NCI-H146 (cell line): ENCODE data around the gene HS6ST1.
"Not testable (repeated sequence)": the region's sequence is repeated elsewhere in the genome, so short reads cannot be mapped to it uniquely, and the experiment has no call there.

ENCODE experiments used
- DNase-seq: peaks from one replicate; lab custom pipeline; 2025; lab: John Stamatoyannopoulos, UW

Gene HS6ST1

GRCh38 chr2:128321784-128322714 is 3.4 kb upstream of the HS6ST1 start:
- DNase-seq, result peak; percentile 74

DNA sequence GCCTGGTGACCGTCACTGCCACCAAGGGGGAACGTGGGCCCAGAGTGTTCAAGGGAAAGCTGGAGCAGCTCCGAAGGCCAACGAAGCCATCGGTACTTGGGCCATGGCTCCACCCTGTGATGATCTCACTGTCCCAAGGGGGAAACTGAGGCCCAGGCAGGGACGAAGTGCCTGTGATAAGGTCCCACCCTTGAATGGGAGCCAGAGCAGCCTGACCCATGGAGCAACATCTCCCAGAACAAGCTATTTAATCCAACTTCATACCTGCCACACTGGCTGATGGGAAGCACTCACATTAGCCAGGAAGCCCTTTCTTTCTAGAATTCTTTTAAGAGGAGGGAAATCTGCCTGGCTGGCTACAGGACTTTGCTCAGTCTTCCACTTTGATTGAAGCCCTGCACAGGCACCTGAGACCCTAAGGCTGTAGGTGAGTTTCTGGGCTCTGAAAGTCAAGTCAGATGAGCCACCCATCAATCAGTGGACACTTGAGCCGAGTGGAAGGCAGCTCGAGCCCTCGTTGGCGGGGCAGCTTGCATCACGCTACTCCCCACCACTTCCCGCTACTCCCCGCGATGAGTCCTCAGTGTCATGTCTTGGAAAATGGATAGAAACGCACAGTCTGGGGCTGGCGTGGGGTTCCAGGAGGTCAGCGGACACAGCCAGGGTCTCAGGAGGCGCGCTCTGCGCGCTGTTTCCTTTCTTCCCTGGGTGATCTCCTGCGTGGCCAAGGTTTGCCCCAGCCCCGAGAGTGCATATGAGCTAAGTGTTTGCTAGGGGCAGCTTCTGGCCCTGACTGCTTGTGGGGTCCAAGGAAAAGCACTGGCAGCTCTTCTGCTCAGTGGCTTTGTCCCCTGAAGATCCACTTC is 2.5 kb upstream of the HS6ST1 start:
- DNase-seq, result no peak

GRCh38 chr2:128320192-128320905 is 1.7 kb upstream of the HS6ST1 start:
- no peak for DNase-seq

DNA sequence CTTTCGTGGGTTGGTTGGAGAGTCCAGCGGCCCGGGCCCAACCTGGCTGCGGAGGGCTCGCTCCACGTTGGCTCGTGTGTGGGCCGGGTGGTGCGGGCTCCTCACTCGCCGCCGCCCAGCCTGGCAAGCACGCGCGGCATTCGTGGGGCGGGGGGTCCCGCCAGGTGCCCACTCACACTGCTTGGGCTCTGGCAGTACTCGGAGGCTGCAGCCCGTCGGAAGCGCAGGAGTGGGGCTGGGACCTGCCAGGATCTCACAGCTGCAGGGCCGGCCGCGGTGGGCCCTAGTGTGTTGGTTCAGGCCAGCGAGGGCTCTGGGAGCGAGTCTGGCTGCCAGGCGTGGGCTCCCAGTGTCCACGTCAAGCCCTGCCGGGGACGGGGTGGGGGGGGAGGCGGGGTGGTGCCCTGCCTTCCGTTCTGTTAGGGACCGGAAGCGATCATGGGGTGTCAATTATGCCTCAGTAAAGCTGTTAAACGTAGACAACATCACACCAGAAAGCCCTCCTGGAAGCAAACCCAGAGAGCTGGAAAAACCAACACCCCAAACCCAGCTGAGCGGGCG is 1.0 kb upstream of the HS6ST1 start:
- DNase-seq, result no peak

- DNase-seq, result peak; percentile 24
Observed at GRCh38 chr2:128318245-128318644, 423 bp downstream of the HS6ST1 start.

- not testable (repeated sequence) for DNase-seq
Observed at GRCh38 chr2:128317899-128318225, 806 bp downstream of the HS6ST1 start.

DNA sequence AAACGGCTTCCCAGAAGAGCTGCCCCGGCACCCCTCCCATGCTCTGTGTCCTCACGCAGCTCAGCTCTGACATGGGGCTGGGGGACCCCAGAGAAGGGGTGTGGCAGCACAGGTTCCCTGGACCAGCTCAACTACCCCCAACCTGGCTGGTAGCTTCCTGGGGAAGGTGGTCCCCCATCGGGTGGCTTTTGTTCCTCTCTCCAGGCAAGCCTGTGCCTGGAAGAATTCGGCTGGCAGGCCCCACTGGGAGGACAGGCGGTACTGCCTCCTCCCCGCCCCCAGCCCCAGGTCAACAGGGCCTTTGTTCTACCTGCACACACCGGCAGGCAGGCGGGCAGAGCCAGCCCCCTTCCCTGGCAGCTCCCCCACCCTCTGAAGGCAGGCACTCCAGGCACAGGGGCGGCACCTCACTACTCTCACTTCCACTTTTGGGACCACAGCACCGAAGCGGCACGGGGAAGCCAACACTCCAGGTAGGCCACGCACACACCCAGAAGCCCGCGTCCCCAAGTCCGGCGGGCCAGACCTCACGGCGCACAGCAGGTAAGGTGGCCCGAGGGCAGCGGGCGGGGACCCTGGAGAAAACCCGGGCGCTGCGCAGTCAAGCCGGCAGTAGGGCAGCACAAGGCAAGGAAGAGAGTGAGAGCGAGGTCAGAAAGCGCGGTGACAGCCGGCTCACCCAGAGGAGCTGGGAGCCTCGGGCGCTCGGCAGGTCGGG is 1.3 kb downstream of the HS6ST1 start:
- DNase-seq, result peak; percentile 79

GRCh38 chr2:128316777-128317180 is 1.9 kb downstream of the HS6ST1 start:
- DNase-seq, result no peak

DNA sequence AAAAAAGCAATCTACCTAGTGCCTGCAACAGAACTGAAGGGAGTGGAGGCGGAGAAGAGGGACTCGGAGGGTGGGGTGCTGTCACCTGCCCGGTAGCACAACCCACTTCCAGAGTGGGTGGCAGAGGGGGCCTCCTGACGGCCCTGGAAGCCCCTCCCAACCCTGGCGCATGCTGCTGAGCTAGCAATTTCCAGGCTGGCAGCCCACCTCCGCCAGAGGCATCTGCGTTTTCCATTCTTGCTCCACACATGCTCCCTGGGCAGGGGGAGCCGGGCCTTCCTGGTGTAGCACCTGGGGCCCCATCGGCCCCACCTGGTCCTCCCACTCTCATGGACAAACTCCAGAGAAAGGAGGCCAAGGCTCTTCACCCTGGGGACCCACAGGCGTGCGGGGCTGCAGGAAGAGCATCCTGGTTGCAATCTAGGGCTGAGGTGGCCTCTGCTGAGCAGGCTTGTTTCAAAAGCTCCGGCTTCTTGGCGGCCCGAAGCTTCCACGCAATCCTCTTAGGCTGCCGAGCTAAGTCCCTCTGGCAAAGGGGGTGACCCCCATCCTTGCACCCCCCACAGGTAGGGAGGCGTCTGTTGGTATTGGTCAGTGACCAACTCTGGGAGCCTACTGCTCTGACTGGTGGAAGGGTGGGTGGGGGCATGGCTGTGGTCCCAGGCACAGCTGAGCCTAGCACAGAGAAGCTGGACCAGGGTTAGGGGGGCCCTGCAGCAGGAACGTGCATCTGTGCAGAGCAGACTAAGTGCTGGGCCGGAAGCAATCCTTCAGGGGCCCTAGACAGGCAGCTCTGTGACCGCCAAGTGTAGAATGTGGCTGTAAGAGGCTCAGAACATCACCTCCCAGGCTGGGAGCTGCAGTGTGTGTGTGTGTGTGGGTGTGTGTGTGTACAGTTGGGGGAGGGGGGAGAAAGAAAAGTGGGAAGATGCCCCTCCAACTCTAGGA is 2.6 kb downstream of the HS6ST1 start:
- no peak for DNase-seq

GRCh38 chr2:128315122-128315828 is 3.4 kb downstream of the HS6ST1 start:
- DNase-seq, result peak; percentile 76

DNA sequence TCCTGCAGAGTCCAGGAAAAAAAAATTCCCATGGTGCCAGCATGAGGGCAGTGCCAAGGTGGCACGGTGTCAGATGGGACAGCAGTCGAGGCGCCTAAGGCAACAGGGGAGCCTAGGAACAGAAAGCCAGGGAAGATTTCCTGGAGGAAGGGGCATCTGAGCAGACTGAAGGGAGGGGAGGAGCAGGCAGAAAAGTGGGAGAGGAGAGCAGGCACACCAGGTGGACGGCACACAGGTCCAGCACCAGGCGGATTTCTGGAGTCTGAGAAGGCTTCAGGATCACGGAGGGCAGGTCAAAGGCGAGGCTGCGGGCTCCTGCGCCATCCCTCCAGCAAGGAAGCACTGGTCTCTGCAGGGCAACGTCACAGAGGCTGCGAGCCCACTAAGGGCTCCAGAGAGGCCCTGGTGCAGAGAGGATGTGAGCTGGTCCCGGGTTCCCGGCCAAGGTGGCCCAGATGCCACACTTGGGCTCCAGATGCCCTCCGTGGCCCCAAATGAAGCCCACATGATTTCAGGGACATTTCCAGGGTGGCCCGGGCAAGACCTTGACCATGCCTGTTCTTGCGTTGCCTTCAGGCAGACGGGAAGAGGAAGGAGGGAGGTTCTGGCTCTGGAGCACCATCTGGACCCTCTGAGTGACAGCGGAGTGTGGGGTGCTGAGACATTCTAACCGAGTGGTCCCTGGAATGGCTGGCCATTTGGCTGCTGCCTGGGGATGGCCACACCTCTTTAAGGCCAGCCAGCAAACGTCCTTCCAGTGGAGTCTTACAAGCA is 4.1 kb downstream of the HS6ST1 start:
- no peak for DNase-seq

GRCh38 chr2:128313931-128314347 is 4.7 kb downstream of the HS6ST1 start:
- no peak for DNase-seq

- DNase-seq, result peak; percentile 13
Observed at GRCh38 chr2:128313091-128313836, 5.4 kb downstream of the HS6ST1 start.

- DNase-seq, result no peak
Observed at GRCh38 chr2:128312411-128312810, 6.3 kb downstream of the HS6ST1 start.

DNA sequence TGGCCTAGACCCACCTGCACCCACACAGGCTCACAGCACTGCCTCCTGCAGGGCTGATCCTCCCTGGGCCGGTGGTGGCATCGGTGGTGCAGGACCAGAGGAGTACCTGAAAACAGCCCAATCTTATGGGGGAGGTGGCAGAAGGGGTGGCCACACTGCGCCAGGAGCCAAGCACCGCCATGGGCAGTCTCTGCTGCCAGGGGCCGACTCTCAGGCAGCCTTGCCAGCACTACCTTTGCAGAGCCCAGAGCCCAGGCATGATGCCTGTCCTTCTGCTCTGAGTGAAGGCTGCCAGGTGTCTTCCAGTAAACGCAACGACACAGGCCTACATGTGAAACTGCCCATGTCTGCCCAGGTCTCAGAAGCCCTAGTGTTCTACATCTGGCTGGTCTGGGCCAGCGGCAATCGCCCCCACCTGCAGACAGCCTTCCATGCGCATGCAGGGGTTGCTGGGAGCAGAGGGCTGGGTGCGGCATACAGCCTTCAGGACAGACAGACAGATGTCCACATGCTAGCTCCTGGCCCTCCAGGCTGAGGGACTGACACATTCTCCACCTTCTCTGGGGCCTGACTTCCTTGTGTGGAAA is 6.8 kb downstream of the HS6ST1 start:
- no peak for DNase-seq

DNA sequence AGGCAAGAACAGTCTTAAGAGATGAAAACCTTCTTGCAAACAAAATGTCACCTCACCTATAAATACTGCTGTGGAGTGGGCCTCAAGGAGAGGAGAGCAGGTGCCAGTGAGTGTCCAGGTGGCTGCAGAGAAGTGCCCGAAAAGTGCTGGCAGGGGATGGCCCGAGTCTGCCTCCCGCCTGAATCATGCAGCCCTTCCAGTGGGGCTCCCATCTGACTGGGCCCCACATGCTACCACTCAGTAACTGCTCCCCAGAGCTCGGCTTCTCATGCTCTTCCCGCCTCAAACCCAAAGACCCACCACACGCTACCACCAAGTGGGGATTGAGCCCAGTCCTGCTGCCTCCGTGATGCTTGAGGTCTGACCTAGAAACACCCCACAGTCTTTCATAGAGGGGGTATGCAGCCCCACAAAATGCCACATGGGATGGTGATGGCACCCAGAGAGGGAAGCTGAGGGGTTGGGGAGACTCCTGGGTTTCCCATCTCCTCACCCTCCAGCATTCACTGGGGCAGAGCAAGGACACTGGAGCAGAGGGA is 7.4 kb downstream of the HS6ST1 start:
- no peak for DNase-seq

- DNase-seq, result no peak
Observed at GRCh38 chr2:128310761-128311160, 7.9 kb downstream of the HS6ST1 start.
